Neuronal stem cell (in vitro differentiated cells): ENCODE measurements around the gene KRT73.

ENCODE experiments used
- DNase-seq: peaks from one replicate; pipeline ENCODE4 v3.0.0-alpha.2; 2013; ENCODE audit warnings: low spot score
- H2AFZ ChIP-seq: one replicate; pipeline ENCODE4 v1.6.1; 2013; ENCODE audit warnings: mild to moderate bottlenecking, low read length, inconsistent platforms
- H2AK5ac ChIP-seq: 2 replicates; pipeline ENCODE4 v1.6.1; 2013; ENCODE audit warnings: low read depth, mild to moderate bottlenecking, inconsistent platforms, low read length, moderate library complexity, mixed read lengths
- H2BK120ac ChIP-seq: 2 replicates; pipeline ENCODE4 v1.6.1; 2013; ENCODE audit warnings: low read depth, mild to moderate bottlenecking, inconsistent platforms, low read length, moderate library complexity, mixed read lengths
- H2BK12ac ChIP-seq: one replicate; pipeline ENCODE4 v1.6.1; 2013; ENCODE audit warnings: low read length, inconsistent platforms
- H2BK15ac ChIP-seq: 2 replicates; pipeline ENCODE4 v1.6.1; 2013; ENCODE audit warnings: mild to moderate bottlenecking, low read length, inconsistent platforms, mixed read lengths
- H2BK5ac ChIP-seq: one replicate; pipeline ENCODE4 v1.6.1; 2013; ENCODE audit warnings: inconsistent platforms, mild to moderate bottlenecking, low read length, moderate library complexity
- H3K14ac ChIP-seq: one replicate; pipeline ENCODE4 v1.6.1; 2013; ENCODE audit warnings: low read length, inconsistent platforms
- H3K18ac ChIP-seq: 2 replicates; pipeline ENCODE4 v1.6.1; 2013; ENCODE audit warnings: low read length, inconsistent platforms
- H3K23ac ChIP-seq: 2 replicates; pipeline ENCODE4 v1.6.1; 2013; ENCODE audit warnings: low read depth, mild to moderate bottlenecking, mixed read lengths, low read length, inconsistent platforms; ENCODE audit not compliant: poor library complexity
- H3K27ac ChIP-seq: replicated peaks from 3 replicates; pipeline ENCODE4 v1.5.1; 2013; ENCODE audit warnings: low read length, inconsistent platforms
- H3K27me3 ChIP-seq, 3 experiments: 2 replicates each; pipeline ENCODE4 v1.6.1; 2013; ENCODE audit warnings: low read length in 3 of 3, mild to moderate bottlenecking in 2 of 3, inconsistent platforms in 1 of 3, low read depth in 1 of 3, mixed read lengths in 1 of 3, moderate library complexity in 1 of 3; ENCODE audit not compliant: control insufficient read depth in 3 of 3, insufficient read depth in 3 of 3
- H3K36me3 ChIP-seq, 2 donors: replicated peaks in 1 of 2; 2 replicates each; pipeline ENCODE4 v1.6.1; 2013; ENCODE audit warnings: low read length in 2 of 2; ENCODE audit not compliant: control insufficient read depth in 2 of 2, insufficient read depth in 2 of 2
- H3K4ac ChIP-seq: 2 replicates; pipeline ENCODE4 v1.6.1; 2013; ENCODE audit warnings: inconsistent platforms, mild to moderate bottlenecking, low read length, moderate library complexity
- H3K4me1 ChIP-seq, 2 donors: 1 replicate in 1 of 2; 2 replicates in 1 of 2; pipeline ENCODE4 v1.6.1; 2013; ENCODE audit warnings: low read length in 2 of 2, low read depth in 1 of 2; ENCODE audit not compliant: control insufficient read depth in 2 of 2, insufficient read depth in 1 of 2
- H3K4me2 ChIP-seq: one replicate; pipeline ENCODE4 v1.6.1; 2013; ENCODE audit warnings: mild to moderate bottlenecking, low read length, inconsistent platforms; ENCODE audit not compliant: insufficient read depth, poor library complexity, severe bottlenecking
- H3K4me3 ChIP-seq, 2 donors: 2 replicates each; pipeline ENCODE4 v1.5.1; 2013; ENCODE audit warnings: low read length in 2 of 2, mild to moderate bottlenecking in 2 of 2, inconsistent platforms in 1 of 2, moderate library complexity in 1 of 2
- H3K79me1 ChIP-seq: one replicate; pipeline ENCODE4 v1.6.1; 2013; ENCODE audit warnings: low read depth, mild to moderate bottlenecking, inconsistent platforms, low read length, moderate library complexity
- H3K9ac ChIP-seq: one replicate; pipeline ENCODE4 v1.6.1; 2013; ENCODE audit warnings: mild to moderate bottlenecking, low read depth, low read length, inconsistent platforms; ENCODE audit not compliant: poor library complexity
- H3K9me3 ChIP-seq, 2 donors: replicated peaks in 1 of 2; 2 replicates each; pipeline versions ENCODE3 to v1.6.1; 2013; ENCODE audit warnings: low read length in 2 of 2, mild to moderate bottlenecking in 2 of 2, inconsistent platforms in 1 of 2, low read depth in 1 of 2, mixed read lengths in 1 of 2, moderate library complexity in 1 of 2; ENCODE audit not compliant: control insufficient read depth in 2 of 2, insufficient read depth in 1 of 2
- H4K8ac ChIP-seq: one replicate; pipeline ENCODE4 v1.6.1; 2013; ENCODE audit warnings: low read depth, mild to moderate bottlenecking, inconsistent platforms, low read length, moderate library complexity
- H4K91ac ChIP-seq: one replicate; pipeline ENCODE4 v1.6.1; 2013; ENCODE audit warnings: low read length, low read depth, mild to moderate bottlenecking, inconsistent platforms; ENCODE audit not compliant: poor library complexity
- WGBS, 2 donors: extraction: QIAGEN DNeasy Blood & Tissue Kit; methylation state at CpG; one replicate each; pipeline ENCODE4 v1.1.7; 2013; ENCODE audit warnings: missing lambda C conversion rate in 2 of 2, mixed read lengths in 1 of 2; ENCODE audit not compliant: insufficient read length in 2 of 2, insufficient replicate concordance in 1 of 2; ENCODE audit errors: extremely low coverage in 2 of 2; 5-methylcytosine and 5-hydroxymethylcytosine counted together

The KRT73 gene

DNA sequence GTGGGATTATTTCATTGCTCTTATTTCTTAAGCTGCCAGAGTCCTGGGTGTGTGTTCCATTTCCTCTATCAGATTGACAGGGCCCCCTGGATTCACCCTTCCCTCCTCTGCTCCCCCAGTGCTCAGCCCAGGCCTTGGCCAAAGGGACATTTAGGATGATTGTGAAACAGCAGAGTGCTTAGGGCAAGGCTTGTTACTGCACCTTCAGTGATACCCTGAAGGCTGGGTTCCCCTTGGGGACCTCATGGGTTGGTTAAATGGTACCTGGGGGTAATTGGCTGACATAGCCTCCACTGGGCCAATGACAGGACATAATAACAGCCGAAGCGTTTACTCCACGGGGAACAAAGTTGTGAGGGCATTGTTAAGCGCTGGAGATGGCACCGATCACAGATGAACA, 15.8 kb downstream of the KRT73 start:
- Histone ChIP-seq H3K14ac (peak overlapping the region; percentile 66), H3K9me3 (no peaks in the 10 kb centered on the region), H3K4me1 (no peaks in the 10 kb centered on the region), H4K8ac (no peak overlapping the region), H3K9ac (no peak overlapping the region), H2BK5ac (no peak overlapping the region), H2BK120ac (no peak overlapping the region), H3K18ac (no peak overlapping the region), H3K4me2 (no peak overlapping the region), H3K23ac (no peak overlapping the region), H3K36me3 (no peaks in the 10 kb centered on the region), H2BK12ac (no peak overlapping the region), H4K91ac (no peak overlapping the region), H3K27me3 (no peaks in the 10 kb centered on the region), H2BK15ac (no peak overlapping the region), H2AFZ (no peak overlapping the region), H3K79me1 (no peaks in the 10 kb centered on the region), H3K4ac (no peak overlapping the region), H2AK5ac (peak overlapping the region; percentile 54), H3K4me3 (no peak overlapping the region), H3K27ac (no peak overlapping the region)
- no CpG with 5 or more reads among the region's 5 CpGs for WGBS, 2 donors
- DNase-seq = no peak

DNA sequence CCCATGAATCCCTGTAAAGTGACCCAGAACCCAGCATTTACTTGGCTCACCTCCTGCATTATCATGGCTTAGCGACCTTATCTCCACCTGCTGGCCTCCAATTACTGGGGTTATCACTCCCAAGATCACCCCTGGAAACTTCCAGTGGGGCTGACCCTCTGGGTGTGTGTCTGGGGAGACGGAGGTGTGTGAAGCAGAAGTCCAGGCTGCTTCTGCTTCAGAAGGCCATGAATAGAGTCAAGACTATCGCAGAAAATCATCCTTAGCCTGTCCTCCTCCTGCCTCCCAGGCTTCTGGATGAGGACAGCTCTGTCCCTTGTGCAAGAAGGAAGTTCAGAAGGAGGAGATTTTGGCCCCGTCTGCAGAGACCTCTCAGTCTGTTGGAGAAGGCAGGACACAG, 16.7 kb downstream of the KRT73 start:
- Histone ChIP-seq H2BK5ac (no peak overlapping the region), H3K18ac (peak overlapping the region; percentile 20), H2BK120ac (no peak overlapping the region), H3K23ac (no peak overlapping the region), H3K9ac (no peak overlapping the region), H4K8ac (no peak overlapping the region), H3K27me3 (no peaks in the 10 kb centered on the region), H3K4me1 (no peaks in the 10 kb centered on the region), H3K36me3 (no peaks in the 10 kb centered on the region), H3K79me1 (no peaks in the 10 kb centered on the region), H3K4ac (no peak overlapping the region), H3K9me3 (no peaks in the 10 kb centered on the region), H3K14ac (no peak overlapping the region), H3K27ac (no peak overlapping the region), H2AK5ac (no peak overlapping the region), H3K4me2 (no peak overlapping the region), H2BK12ac (no peak overlapping the region), H4K91ac (no peak overlapping the region), H2BK15ac (no peak overlapping the region), H3K4me3 (no peak overlapping the region), H2AFZ (no peak overlapping the region)
- no CpG with 5 or more reads among the region's 4 CpGs for WGBS, 2 donors
- DNase-seq = no peak

DNA sequence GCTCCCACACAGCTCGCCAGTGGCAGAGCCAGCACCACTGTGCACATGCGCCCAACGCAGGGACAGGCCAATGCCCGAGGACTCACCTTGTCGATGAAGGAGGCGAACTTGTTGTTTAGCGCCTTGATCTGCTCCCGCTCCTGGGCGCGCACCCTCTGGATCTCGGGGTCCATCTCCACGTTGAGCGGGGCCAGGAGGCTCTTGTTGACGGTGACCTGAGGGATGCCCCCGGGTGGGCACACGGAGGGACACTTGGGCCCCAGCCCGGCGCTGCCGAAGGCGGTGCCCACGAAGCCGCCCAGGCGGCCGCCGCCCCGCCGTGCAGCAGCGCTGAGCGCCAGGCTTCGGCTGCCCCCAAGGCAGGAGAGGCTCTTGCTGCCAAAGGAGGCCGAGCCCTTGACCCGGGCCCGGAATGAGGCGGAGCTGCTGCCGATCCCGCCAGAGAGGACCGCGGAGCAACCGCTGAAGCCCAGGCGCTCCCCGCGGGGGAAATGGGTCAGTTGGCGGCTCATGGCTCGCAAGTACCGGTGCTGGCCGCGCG, 17.3 kb downstream of the KRT73 start, which contains the start of gene KRT72:
TSS of gene KRT72 (minus strand) at position 523 of the 541 bp plus-strand sequence. CDS start at position 512, 11 bp downstream.
- Histone ChIP-seq H3K4ac (no peak within 1 kb of the TSS), H2BK5ac (peak within 1 kb of the TSS; percentile 45), H3K36me3 (no peaks in the 10 kb centered on the region), H2BK12ac (no peak within 1 kb of the TSS), H3K79me1 (no peaks in the 10 kb centered on the region), H3K27me3 (no peaks in the 10 kb centered on the region), H3K4me2 (no peak within 1 kb of the TSS), H3K4me1 (no peaks in the 10 kb centered on the region), H3K4me3 (no peak within 1 kb of the TSS), H3K23ac (no peak within 1 kb of the TSS), H3K27ac (no peak within 1 kb of the TSS), H2BK15ac (no peak within 1 kb of the TSS), H2AFZ (no peak within 1 kb of the TSS), H3K9me3 (no peaks in the 10 kb centered on the region), H3K18ac (peak within 1 kb of the TSS; percentile 20), H4K8ac (no peak within 1 kb of the TSS), H2AK5ac (no peak within 1 kb of the TSS), H2BK120ac (no peak within 1 kb of the TSS), H3K9ac (no peak within 1 kb of the TSS), H3K14ac (peak within 1 kb of the TSS; percentile 77), H4K91ac (no peak within 1 kb of the TSS)
- DNase-seq = no peak
- WGBS, 2 donors = no CpG with 5 or more reads among the region's 48 CpGs

DNA sequence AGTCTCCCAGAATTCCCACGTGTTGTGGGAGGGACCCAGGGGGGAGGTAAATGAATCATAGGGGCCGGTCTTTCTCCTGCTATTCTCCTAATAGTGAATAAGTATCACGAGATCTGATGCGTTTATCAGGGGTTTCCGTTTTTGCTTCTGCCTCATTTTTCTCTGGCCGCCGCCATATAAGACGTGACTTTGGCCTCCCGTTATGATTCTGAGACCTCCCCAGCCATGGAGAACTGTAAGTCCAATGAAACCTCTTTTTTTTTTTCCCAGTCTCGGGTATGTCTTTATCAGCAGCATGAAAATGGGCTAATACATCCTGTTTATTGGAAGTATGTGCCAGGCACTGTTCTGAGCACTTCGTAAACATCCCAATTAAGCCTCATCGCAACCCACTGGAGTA, 17.9 kb downstream of the KRT73 start:
- Histone ChIP-seq H3K23ac (no peak overlapping the region), H4K8ac (no peak overlapping the region), H3K4me1 (no peaks in the 10 kb centered on the region), H2AK5ac (no peak overlapping the region), H3K18ac (no peak overlapping the region), H3K36me3 (no peaks in the 10 kb centered on the region), H3K27me3 (no peaks in the 10 kb centered on the region), H2BK15ac (no peak overlapping the region), H3K4me3 (no peak overlapping the region), H3K9me3 (no peaks in the 10 kb centered on the region), H3K14ac (no peak overlapping the region), H3K4ac (no peak overlapping the region), H3K27ac (no peak overlapping the region), H2BK12ac (no peak overlapping the region), H2BK120ac (no peak overlapping the region), H4K91ac (no peak overlapping the region), H2AFZ (no peak overlapping the region), H3K9ac (no peak overlapping the region), H2BK5ac (no peak overlapping the region), H3K4me2 (no peak overlapping the region), H3K79me1 (no peaks in the 10 kb centered on the region)
- no peak for DNase-seq
- no CpG with 5 or more reads among the region's 12 CpGs for WGBS, 2 donors
